Measurements from ENCODE around the gene KPNB1. TPM values are rescaled to one million over a fixed set of nuclear protein-coding genes. Genes with fewer than 3 reads are reported as not detected.

The KPNB1 gene
- total and polyA plus RNA-seq, 2 of the 4 experiments (the other 2 are of a cell fraction), result 206 to 1,082 TPM

DNA sequence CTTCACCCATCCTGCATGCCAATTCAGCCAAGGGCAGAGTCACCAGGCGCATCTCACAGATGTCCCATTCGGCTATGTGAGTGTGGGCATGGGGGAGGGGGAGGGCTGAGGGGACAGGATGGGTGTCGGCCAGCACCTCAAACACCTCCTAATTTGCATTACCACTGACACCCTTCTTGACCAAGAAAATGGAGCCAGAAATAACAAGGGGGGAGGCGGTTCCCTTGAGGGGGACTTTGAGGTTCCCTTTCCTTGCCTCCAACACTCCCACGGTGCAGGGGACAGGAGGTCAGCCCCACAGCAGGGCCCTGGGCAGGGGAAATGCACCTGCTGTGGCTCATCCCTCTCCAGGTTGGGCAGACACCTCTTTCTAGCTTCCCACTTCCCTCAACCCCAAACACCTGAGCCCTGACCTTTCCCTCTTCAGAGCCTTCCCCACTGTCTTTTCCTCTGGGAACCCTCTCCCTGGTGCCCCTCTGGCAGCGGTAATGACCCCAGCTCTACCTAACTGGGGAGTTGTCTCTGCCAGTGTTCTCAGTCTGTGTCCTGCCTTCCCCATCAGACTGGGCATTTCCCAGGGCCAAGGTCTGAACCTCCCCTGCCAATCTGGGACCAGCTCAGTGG, 65.2 kb downstream of the KPNB1 start:
- DNase-seq, result no peak
- peaks cover 5% of the 10 kb centered on the region; the same call in 1 of the 2 replicates for H3K9me1 ChIP-seq (ENCODE audit: insufficient read depth, low read length)
- H3K27me3 ChIP-seq (ENCODE audit: control insufficient read depth, insufficient read depth, low read length), result peaks cover 73% of the 10 kb centered on the region
- peaks cover 8% of the 10 kb centered on the region; the same call in 1 of the 2 replicates for H3K36me3 ChIP-seq (ENCODE audit: control insufficient read depth, insufficient read depth, low read length)
- H3K4ac ChIP-seq (ENCODE audit: low read depth, low read length), result no peak overlapping the region
- H3K18ac ChIP-seq (ENCODE audit: low read depth, low read length), result no peak overlapping the region
- ChIA-PET CTCF (no interaction called here), POLR2A (ENCODE audit: unreplicated experiment) (no interaction called here)
- H2BK5ac ChIP-seq (ENCODE audit: low read depth, low read length, poor library complexity, severe bottlenecking), result no peak overlapping the region
- no peak overlapping the region for H4K5ac ChIP-seq (ENCODE audit: low read depth, low read length)
- H2AK5ac ChIP-seq (ENCODE audit: low read depth, low read length), result no peak overlapping the region
- no peak for ATAC-seq (ENCODE audit: low read depth)
- H3K56ac ChIP-seq (ENCODE audit: extremely low read depth, insufficient read depth, low read length), result no peak overlapping the region
- peaks cover 13% of the 10 kb centered on the region for H3K4me1 ChIP-seq (ENCODE audit: control insufficient read depth, insufficient read depth, low read length)
- no peak overlapping the region for H3K23ac ChIP-seq (ENCODE audit: low read depth, low read length)
- BruUV-seq (replicated peaks), result no TSS peak
- intact Hi-C loops (cut with micrococcal nuclease) (no loop called here), dilution Hi-C loops (cut with HindIII; ENCODE audit: low sequenced_read_pairs, unreplicated experiment) (no loop called here), in situ Hi-C loops (cut with MboI; ENCODE audit: low sequenced_read_pairs) (no loop called here)
- no peak overlapping the region for H3K4me3 ChIP-seq (ENCODE audit: insufficient read depth, low read depth, low read length)
- no peak overlapping the region for H3K27ac ChIP-seq (ENCODE audit: insufficient read depth, low read length)
- H3K79me1 ChIP-seq (ENCODE audit: low read depth in 1 of 2, low read length in 2 of 2), result no peaks in the 10 kb centered on the region
- H4K91ac ChIP-seq (ENCODE audit: insufficient read depth, low read depth, low read length), result no peak overlapping the region
- no peak overlapping the region for H4K8ac ChIP-seq (ENCODE audit: low read depth in 2 of 2, low read length in 2 of 2)
- H2BK120ac ChIP-seq (ENCODE audit: low read depth, low read length), result no peak overlapping the region
- no peaks in the 10 kb centered on the region for H3K9me3 ChIP-seq (ENCODE audit: control insufficient read depth, insufficient read depth, low read length)
- no peak overlapping the region for H2AK9ac ChIP-seq (replicated peaks; ENCODE audit: low read depth, low read length, poor library complexity)
- H2AFZ ChIP-seq (replicated peaks; ENCODE audit: low read length, poor library complexity), result no peak overlapping the region
- H2BK20ac ChIP-seq (ENCODE audit: low read depth, low read length), result no peak overlapping the region
- no peak overlapping the region for H3K4me2 ChIP-seq (ENCODE audit: low read depth, low read length)
- peaks cover 33% of the 10 kb centered on the region; the same call in 1 of the 2 replicates for H4K20me1 ChIP-seq (ENCODE audit: insufficient read depth, low read length)
- TF ChIP-seq FOS (IDR thresholded peaks at IDR 0.05; ENCODE audit: low read depth, low read length), result no peak
- no peak overlapping the region for H2BK15ac ChIP-seq (ENCODE audit: low read depth, low read length)
- H3K14ac ChIP-seq (replicated peaks; ENCODE audit: low read depth, low read length), result no peak overlapping the region
- WGBS, 2 experiments (ENCODE audit: extremely low coverage in 2 of 2, insufficient read length in 1 of 2), result 80% methylated on average over 1 of the region's 6 CpGs; no CpG with 5 or more reads in 1 of the 2 experiments
- H3K9ac ChIP-seq (ENCODE audit: low read depth, low read length), result no peak overlapping the region

All from IMR-90 (cell line).